GM04503 (cell line): ENCODE results near the gene FLYWCH2.
"Not testable (repeated sequence)": the region's sequence is repeated elsewhere in the genome, so short reads cannot be mapped to it uniquely, and the experiment has no call there.

Source experiments
- DNase-seq: peaks from one replicate; pipeline ENCODE4 v3.0.0-alpha.2; 2012; ENCODE audit warnings: low read depth

FLYWCH2 gene

DNA sequence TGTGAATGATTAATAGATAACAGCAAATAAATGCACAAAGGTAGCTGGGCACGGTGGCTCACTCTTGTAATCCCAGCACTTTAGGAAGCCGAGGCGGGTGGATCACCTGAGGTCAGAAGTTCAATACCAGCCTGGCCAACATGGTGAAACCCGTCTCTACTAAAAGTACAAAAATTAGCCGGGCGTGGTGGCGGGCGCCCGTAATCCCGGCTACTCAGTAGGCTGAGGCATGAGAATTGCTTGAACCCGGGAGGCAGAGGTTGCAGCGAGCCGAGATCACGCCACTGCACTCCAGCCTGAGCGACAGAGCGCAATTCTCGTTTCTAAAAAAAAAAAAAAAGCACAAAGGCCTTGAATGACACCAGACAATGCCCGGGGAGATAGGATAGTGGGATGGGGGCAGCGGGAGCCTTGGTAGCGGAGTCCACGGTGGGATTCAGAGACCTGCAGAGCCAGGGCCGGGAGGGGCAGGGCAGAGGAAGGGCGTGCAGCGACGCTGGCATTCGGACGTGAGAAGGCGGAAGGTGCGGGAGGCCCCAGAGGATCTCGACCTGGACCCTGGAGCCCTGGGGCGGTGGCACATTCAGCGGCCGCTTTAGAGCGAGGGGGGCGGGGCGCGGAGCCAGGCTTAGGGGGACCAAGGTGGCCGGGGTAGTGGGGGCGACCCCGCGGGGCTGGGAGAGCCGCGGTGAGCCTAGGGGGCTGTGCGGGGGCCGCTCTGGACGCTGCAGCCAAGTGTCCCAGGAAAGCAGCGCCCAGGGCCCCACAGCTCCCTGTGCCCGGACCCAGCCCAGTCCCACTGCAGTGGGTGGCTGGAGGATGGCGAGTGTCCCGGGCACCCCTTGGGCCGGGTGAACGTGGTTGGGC is 999 bp upstream of the FLYWCH2 start:
- DNase-seq = no peak

DNA sequence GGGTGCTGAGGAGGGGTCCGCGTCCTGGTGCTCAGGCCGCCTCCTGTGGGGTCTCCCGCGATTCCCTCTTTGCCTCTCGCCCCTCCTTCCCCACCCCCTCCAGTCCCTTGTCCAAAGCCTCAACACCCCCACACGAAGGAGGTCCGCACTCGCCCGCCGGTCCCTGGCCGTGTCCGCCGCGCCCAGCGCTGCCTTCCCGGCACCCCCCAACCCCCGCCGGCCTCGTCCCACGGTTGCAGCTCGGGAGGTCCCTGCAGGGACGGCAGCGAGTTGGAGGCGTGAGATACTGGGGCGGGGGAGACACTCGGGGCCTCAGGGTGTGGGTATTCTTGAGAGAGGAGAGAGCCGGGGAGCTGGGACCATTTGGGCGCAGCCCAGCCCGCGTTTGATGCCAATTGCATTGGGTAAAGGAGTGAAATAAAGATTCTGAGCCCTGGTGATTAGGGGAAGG is 468 bp downstream of the FLYWCH2 start:
- DNase-seq = no peak

DNA sequence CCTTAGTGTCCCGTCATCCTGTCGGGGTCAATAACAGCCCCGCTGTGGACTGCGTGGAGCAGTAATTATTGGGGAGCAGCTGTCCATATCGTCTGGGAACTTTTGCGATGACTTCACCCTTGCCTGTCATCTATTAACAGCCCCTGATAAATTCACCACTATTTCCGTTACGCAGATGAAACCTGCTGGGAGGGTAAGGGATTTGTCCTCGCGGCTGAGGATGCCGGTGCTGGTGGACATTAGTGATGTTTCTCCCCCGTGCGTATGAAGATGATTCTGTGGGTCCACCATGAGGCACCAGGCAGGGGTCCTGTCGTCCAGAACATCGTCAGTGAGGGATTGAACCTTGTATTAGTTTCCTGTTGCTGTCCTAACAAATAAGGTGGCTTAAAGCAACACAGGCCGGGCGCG is 1.0 kb downstream of the FLYWCH2 start:
- DNase-seq = no peak

DNA sequence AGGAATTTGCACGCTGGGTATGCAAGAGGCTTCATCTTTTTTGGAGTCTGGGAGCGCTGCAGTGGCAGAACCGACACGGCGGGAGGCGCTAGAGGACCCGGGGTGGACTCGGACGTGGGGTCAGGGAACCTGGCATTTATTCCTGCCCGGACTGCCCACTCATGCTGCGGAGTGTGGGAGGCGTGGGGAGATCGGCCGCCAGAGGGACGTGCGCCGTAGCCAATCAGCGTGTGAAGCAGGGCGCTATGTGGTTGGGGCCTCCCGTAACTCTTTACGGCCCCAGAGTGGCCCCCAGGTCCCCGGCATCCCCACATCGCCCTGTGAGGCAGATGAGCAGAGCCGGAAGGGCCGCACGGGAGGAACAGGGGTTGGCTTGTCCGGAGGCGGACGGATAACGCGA is 11.2 kb downstream of the FLYWCH2 start:
- no peak for DNase-seq

DNA sequence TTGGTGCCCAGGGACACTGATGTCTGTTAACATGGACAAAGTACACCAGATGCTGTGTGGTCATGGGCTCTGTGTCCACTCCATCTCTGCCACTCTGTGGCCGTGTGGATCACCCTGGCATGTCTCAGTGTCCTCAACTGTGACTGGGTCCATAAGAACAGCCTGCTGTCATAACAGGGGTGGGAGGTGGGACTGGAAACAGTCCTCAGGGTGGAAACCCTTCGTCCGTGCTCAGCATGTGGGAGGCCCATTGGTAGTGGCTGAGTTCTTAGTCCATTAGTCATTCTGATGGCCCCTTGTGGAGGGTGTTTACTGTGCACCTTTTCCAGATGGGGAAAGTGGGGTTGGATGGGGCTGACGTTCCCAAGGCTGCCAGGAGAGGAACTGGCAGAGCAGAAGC is 12.8 kb downstream of the FLYWCH2 start:
- DNase-seq = no peak

DNA sequence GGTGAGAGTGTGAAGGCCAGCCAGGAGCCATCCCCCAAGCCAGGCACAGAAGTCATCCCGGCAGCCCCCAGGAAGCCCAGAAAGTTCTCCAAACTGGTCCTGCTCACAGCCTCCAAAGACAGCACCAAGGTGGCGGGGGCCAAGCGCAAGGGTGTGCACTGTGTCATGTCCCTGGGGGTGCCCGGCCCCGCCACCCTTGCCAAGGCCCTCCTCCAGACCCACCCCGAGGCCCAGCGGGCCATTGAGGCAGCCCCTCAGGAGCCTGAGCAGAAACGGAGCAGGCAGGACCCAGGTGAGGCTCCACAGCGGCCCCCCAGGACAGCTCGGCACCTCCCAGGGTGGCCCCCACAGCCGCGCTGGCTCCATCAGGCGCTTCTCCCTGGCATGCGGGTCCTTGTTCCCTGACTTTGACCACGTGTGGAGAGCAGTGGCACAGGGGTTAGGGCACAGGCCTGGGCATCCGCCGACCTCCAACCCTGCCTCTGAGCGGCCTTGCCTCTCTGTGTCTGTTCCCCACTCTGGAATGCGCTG is 13.5 kb downstream of the FLYWCH2 start:
- DNase-seq = no peak

DNA sequence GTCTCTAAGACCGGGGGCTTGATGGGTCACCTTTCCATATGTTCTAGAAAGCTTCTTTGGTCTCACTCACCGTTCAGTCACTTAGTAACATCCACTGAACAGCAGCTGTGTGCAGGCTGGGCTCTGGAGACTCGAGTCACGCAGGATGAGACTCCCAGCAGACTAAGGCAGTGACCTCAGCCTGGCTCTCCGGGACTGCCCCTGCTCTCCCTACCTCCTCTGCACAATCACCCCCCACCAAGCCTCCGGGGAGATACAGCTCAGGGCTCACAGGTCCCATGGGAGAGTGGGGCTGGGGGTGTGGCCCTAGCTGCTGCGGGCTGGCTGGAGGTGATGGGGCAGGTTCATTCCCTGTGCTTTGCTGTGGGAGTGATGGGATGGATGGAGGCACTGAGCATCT is 14.1 kb downstream of the FLYWCH2 start:
- no peak for DNase-seq

DNA sequence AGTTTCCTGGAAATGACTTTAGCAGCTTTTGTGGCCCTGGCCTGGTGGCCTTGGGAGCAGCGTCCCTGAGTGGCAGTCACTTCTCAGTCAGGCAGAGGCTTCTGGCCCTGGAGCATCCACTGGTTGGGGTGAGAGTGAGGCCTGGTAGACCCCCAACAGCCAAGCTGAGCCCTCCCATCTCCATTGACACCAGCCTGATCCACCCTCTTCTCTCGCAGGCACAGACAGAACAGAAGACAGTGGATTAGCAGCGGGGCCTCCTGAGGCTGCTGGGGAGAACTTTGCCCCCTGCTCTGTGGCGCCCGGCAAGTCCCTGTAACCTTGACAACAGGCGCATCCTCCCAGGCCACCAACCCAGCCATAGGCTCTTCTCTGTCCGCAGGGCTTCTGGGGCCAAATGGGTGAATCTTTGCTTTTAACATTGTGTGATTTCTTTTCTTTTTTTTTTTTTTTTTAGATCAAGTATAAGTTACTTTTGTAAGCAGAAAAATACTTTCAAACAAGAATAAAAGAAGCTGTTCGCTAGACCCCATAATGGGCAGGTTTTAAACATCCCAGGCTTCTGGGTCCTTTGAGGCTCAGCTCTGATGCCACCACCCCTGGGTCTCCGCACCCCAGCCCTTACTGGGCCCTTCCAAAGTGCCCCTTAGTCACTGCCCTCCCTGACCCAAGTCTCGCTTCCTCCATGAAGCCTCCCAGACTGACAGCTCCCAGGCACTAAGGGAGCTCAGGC is 16.0 kb downstream of the FLYWCH2 start:
- no peak for DNase-seq

DNA sequence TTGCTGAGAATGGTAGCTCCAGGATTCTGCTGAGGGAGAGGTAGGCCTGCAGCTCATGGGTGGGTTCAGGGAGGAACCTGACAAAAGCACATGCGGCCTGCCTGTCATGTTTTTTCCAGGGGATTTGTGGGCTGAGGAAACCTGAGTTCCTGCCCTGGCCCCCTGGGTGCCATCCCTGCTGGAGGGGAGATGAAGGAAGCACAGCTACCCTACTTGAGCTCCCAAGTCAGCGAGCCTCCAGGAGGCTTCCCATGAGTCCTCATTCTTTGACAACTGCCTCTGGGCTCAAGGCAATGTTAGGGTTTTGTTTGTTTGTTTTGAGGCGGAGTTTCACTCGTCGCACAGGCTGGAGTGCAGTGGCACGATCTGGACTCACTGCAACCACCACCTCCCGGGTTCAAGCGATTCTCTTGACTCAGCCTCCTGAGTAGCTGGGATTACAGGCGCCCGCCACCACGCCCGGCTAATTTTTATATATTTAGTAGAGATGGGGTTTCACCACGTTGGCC is 16.6 kb downstream of the FLYWCH2 start:
- DNase-seq = no peak

DNA sequence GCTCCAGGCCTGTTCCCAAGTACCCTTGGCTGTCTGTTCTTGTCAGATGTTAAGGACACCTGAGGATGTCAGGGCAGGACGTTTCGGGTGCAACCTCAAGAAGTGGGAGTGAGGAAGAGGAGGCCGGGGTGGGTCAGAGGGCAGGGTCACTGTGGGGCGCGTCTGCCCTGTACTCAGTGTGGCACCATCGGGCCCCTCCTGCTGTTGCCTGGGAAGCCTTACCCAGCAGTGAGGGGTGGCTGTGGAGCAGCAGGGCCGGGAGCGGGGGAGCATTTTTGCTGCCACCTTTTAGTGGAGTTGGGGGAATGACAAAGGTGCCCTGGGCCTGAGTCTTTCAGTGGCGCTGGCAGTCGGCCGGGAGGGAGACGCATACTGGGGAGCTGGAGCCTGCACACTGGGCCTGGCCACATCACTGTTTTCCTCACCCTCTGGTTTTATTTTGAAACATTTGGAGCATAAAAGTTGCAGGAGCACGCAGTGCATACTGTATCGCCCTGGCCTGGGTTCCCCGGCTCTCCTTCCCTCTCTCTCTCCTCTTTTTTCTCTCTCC is 17.6 kb downstream of the FLYWCH2 start:
- DNase-seq = no peak

DNA sequence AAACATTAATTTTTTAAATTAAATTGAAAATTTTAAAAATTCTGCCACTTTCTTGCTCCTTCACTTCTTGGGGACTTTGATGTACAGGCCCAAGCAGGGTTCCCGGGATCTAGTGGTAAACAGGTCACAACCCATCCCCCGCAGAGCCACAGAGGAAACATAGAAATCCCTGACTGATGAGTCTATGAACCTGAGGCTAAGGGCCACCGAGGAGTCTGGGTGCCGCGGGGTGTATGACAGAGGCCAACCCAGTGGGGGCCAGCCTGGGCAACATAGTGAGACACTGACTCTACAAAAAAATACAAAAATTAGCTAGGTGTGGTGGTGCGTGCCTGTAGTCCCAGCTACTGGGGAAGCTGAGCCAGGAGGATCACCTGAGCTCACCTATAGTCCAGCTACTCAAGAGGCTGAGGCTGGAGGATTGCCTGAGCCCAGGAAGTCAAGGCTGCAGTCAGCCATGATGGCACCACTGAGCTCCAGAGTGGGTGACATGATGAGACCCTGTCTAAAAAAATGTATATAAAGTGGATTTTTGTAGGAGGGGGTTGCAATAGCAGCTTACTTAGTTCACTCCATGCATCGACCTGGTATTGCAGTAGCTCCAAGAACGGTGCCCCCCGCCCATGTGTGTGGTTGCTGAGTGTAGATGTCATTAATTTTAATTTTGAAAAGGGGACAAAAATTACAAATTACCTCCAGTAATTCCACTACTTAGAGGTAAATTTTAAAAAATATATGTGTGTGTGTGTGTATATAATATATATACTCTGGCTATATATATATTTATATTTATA is 19.5 kb downstream of the FLYWCH2 start:
- DNase-seq = no peak

DNA sequence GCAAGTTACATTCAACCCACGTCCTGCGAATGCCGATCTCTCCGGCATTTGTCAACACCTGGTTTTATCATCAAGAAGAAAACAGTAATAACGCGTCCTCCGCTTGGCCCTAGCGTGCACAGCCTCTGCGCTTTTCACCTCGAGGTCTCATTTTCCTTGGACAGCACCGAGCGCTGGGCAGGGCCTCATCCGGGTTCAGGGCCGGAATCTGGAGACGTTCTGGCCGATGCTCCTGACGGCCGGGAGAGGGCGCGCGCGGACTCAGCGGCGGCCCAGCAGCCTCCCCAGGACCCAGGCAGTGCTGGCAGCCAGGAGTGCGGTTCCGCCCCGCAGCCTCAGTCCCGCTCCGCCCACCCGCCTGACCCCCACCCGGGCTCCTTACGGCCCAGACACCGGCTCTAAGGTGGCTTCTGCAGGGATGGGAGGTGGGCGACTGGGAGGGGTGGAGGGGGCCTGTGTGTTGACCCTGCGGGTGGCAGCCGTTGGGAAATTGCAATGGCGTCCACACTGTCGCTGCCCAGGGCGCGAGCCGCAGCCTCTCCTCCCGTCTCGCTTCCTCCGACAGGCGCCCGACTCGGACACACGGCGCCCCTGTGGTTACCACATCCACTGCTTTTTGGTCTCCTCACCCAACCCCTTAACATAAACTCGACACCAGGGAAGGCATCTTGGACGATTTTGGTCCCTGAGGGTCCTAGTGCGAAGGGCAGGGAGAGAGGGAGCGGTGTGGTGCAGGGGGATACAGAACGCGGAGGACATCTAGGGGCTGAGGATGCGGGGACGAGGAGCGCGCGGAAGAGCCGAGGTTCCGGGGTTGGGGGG is 21.3 kb downstream of the FLYWCH2 start:
- DNase-seq = peak; percentile 34

DNA sequence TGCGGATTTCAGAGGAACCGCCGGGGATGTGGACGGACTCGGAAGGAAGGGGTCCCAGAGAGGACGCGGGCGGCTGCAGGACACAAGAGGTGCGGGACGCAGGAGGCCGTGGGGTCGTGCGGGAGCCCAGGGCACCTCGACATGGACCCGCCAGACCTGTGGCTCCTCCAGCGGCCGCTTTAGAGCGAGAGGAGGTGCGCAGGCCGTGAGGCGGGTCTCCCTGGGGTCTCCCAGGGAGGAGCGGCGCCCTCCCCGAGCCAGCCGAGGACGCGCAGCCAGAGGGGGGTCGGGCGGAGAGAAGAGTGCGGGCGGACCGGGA is 21.9 kb downstream of the FLYWCH2 start:
- no peak for DNase-seq

DNA sequence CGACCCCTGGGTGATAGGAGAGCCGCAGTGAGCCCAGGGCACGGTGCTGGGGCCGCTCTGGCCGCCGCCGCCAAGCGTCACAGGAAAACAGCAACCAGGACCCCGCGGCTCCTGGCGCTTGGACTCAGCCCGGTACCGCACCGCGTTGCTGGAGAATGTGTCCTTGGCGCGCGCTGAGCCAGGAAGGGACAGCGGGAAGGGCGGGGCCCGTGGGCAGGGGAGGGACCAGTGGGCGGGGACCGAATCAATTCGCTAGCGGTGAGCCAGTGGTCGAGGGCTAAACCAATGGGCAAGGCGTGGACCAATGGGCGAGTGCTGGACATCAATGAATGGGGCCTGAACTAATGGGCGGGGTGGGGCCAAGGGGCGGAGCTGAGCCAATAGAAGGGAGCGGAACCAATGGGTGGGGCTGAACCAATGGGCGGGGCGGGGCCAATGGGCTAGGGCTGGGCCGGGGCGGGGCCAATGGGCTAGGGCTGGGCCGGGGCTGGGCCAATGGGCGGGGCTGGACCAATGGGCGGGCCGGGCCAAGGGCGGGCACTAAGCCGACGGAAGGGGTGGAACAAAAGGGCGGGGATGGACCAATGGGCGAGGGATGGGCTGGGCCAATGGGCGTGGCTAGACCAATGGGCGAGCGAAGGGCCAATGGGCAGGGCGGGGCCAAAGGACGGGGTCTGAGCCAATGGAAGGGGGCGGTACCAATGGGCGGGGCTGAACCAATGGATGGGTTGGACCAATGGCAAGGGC is 22.4 kb downstream of the FLYWCH2 start:
- peak; percentile 94 for DNase-seq

DNA sequence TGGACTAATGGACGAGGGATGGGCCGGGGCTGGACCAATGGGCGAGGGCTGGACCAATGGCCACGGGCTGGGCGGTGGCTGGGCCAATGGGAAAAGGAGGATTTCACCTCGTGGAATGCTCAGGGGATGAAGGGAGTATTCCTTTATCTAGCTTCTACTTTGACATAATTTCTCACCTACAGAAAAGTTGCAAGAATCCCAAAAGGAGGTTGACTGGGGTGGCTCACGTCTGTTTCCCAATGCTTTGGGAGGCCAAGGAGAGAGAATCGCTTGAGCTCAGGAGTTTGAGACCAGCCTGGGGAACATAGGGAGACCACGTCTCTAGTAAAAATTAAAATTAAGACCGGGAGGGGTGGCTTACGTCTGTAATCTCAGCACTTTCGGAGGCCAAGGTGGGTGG is 23.0 kb downstream of the FLYWCH2 start:
- DNase-seq = no peak

DNA sequence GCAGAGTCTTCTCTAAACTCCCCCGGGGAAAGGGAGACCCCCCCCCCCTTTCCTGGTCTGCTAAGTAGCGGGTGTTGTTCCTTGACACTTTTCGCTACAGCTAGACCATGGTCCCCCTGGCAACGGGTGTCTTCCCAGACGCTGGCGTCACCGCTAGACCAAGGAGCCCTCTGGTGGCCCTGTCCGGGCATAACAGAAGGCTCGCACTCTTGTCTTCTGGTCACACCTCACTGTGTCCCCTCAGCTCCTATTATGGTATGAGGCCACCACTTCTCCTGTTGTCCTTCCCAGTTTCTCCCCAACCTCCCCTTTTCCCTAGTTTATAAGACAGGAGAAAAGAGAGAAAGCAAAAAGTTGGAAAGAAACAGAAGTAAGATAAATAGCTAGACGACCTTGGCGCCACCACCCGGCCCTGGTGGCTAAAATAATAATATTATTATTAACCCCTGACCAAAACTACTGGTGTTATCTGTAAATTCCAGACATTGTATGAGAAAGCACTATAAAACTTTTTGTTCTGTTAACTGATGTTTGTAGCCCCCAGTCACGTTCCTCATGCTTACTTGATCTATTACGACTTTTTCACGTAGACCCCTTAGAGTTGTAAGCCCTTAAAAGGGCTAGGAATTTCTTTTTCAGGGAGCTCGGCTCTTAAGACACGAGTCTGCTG is 24.2 kb downstream of the FLYWCH2 start:
- not testable (repeated sequence) for DNase-seq

DNA sequence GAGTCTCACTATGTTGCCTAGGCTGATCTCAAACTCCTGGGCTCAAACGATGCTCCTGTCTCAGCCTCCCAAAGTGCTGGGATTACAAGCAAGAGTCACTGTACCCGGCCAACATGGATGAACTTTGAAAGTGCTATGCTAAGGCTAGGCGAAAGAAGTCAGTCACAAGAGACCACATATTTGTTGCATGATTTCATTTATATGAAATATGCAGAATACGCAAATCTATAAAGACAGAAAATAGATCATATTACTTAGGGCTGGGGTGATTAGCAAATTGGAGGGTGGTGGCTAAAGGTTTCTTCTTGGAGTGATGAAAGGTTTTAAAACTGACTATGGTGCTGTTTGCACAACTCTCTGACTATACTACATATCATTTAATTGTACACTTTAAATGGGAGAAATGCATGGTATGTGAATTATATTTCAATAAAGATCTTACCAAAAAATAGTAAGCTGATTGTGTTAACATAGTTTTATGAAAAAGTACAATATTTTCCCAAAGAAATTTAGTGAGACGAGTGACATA is 27.5 kb downstream of the FLYWCH2 start:
- DNase-seq = no peak

DNA sequence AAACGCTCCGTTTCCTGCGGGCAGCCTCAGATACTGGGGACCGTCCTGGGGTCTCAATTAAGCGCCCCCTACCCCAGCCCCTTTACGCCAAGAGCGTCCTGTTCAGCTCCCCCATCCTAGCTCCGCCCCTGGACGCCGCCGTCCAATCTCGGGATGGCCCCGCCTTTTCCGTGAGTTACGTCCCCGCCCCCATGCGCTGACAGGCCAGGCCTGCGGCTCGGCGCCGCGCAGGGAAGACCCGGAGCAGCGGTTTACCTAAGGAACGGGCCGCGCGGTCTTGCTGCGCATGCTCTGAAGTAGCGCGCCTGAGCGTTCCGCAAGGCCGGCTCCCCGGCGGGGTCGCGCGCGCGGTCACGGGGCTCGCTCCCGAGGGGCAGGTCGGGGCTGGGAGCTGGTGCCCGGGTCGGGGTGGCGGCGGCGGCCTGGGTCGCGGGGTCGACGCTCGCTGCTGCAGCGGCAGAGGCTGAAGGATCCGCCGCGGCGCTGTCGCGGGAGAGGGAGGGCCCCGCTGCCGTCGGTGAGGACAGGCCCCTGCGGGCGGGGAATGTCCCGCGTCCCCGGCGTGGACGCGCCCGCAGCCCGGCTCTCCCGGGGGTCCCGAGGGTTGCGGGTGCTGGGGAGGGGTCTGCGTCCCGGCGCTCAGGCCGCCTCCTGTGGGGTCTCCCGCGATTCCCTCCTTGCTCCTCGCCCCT is 28.8 kb downstream of the FLYWCH2 start, which contains the start of gene FLYWCH1:
Gene FLYWCH1, plus strand, starts transcription at position 294 of the 692 bp plus-strand sequence. CDS start 17,755 bp downstream, outside the sequence.
- peak; percentile 73 for DNase-seq
